Memory B cell (primary cell): ENCODE data around the gene UGT2B17.
"Not testable (repeated sequence)": the region's sequence is repeated elsewhere in the genome, so short reads cannot be mapped to it uniquely, and the experiment has no call there.

Source experiments
- ATAC-seq: fragments of 150-1000 bp; cut with Tn5 transposase; 2 replicates; pipeline ENCODE4 v1.10.0; 2021; ENCODE audit warnings: low read depth, mild to moderate bottlenecking, moderate library complexity
- DNase-seq, 2 donors: peaks; one replicate each; pipeline ENCODE4 v3.0.0; 2022; ENCODE audit warnings: low spot score in 2 of 2
- H3K27ac Mint-ChIP-seq: one replicate; pipeline ENCODE4 v1.8.0; 2022; ENCODE audit warnings: mild to moderate bottlenecking, moderate library complexity, mixed read lengths
- H3K27me3 Mint-ChIP-seq: one replicate; pipeline ENCODE4 v1.8.0; 2022; ENCODE audit warnings: mixed read lengths
- H3K36me3 Mint-ChIP-seq: one replicate; pipeline ENCODE4 v1.8.0; 2022; ENCODE audit warnings: mild to moderate bottlenecking, mixed read lengths
- H3K4me1 Mint-ChIP-seq: one replicate; pipeline ENCODE4 v1.8.0; 2022; ENCODE audit warnings: mixed read lengths
- H3K4me3 Mint-ChIP-seq: one replicate; pipeline ENCODE4 v1.8.0; 2022; ENCODE audit warnings: mild to moderate bottlenecking, moderate library complexity, mixed read lengths
- H3K9me3 Mint-ChIP-seq: one replicate; pipeline ENCODE4 v1.8.0; 2022; ENCODE audit warnings: mixed read lengths

The UGT2B17 gene

DNA sequence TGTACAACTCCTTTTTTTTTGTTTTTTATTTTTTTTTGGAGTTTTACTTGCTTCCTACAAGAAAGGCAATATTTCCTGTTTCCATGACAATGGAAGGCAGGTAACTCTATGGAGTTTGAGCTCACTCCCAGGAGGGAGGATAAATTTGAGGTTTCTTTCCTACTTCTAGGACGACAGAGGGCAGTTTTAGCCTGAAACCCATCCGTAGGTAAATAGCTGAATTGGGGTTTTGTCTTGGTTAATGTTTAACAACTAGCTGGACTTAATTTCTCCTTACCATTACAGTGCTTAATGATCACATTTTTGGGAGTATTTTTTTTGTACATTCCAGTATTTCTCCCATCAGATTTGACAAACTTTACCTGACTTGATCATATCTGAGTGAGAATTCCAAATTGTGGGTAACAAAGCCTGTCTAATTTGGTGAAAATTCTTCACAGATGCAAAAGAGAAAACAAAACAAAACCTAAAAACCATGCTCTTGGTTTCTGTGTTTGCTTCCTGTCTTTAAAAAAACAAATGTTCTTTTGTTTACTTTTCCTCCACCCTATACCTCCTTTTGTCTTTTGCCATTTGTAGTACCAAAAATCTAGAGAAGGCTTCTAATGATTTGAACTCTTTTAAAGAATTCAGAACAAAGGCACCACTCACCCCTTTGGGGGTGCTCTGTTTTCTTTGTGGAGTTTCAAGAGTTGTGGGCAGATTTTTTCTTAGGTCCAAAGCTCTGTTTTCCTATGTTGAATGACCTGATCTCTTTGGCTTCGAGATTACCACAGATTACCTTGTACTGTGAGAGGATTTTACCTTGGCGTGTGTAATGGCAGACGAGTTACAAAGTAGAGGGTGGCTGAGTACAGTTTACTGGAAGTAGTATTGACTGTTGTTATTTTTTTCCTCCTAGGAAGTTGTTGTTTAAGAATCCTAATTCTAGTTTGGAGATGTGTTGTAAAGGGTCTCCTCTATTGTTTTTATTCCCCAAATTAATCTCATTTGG is 23.0 kb downstream of the UGT2B17 start:
- DNase-seq, H3K36me3 Mint-ChIP-seq, H3K27ac Mint-ChIP-seq, H3K4me1 Mint-ChIP-seq, H3K9me3 Mint-ChIP-seq, ATAC-seq, H3K27me3 Mint-ChIP-seq, H3K4me3 Mint-ChIP-seq: not testable (repeated sequence)

DNA sequence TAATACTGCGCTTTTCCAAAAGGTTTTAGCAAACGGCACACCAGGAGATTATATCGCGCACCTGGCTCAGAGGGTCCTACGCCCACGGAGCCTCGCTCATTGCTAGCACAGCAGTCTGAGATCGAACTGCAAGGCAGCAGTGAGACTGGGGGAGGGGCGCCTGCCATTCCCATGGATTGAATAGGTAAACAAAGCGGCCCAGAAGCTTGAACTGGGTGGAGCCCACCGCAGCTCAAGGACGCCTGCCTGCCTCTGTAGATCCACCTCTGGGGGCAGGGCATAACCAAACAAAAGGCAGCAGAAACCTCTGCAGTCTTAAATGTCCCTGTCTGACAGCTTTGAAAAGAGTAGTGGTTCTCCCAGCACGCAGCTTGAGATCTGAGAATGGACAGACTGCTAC is 33.4 kb downstream of the UGT2B17 start:
- H3K4me3 Mint-ChIP-seq, DNase-seq, H3K36me3 Mint-ChIP-seq, H3K27me3 Mint-ChIP-seq, ATAC-seq, H3K27ac Mint-ChIP-seq, H3K4me1 Mint-ChIP-seq, H3K9me3 Mint-ChIP-seq: not testable (repeated sequence)

DNA sequence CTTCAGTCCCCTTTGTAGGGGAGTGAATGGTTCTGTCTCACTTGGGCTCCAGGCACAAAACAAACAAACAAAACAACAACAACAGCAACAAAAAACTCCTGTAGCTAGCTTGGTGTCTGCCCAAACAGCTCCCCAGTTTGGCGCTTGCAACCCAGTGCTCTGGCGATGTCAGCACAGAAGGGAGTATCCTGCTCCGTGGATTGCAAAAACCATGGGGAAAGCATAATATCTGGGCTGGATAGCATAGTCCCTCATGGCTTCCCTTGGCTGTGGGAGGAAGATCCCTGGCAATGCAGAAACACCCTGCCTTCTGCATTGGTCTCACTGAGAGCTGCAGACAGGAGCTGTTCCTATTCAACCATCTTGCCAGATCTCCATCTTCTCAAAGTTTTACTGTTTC is 39.7 kb downstream of the UGT2B17 start:
- DNase-seq (no peak), ATAC-seq (no peak)
- H3K27me3 Mint-ChIP-seq: no peaks in the 10 kb centered on the region
- no peak overlapping the region for H3K27ac Mint-ChIP-seq
- no peaks in the 10 kb centered on the region for H3K4me1 Mint-ChIP-seq
- peaks cover 8% of the 10 kb centered on the region for H3K9me3 Mint-ChIP-seq
- H3K4me3 Mint-ChIP-seq: no peak overlapping the region
- H3K36me3 Mint-ChIP-seq: no peaks in the 10 kb centered on the region

DNA sequence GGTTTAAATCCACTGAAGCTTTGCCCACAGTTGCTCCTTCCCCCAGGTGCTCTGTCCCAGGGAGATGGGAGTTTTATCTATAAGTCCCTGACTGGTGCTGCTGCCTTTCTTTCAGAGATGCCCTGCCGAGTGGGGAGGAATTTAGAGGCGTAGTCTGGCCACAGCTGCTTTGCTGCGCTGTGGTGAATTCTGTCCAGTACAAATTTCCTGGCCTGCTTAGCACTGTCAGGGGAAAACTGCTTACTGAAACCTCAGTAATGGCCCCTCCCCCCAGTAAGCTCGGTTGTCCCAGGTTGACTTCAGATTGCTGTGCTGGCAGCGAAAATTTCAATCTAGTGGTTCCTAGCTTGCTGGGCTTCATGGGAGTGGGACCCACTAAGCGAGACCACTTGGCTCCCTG is 40.1 kb downstream of the UGT2B17 start:
- ATAC-seq (no peak), DNase-seq (no peak)
- H3K36me3 Mint-ChIP-seq: no peaks in the 10 kb centered on the region
- no peak overlapping the region for H3K27ac Mint-ChIP-seq
- H3K4me3 Mint-ChIP-seq: no peak overlapping the region
- no peaks in the 10 kb centered on the region for H3K4me1 Mint-ChIP-seq
- H3K27me3 Mint-ChIP-seq: no peaks in the 10 kb centered on the region
- H3K9me3 Mint-ChIP-seq: peaks cover 9% of the 10 kb centered on the region

DNA sequence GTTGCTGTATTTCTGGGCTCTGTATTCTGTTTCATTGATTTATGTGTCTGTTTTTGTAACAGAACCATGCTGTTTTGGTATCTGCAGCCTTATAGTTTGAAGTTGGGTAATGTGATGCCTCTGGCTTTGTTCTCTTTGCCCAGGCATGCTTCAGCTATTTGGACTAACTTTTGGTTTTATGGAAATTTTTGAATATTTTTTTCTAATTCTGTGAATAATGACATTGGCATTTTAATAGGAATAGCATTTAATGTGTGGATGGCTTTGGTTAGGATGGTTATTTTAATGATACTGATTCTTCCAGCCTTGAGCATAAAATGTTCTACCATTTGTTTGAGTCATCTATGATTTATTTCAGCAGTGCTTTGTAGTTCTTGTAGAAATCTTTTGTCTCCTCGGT is 53.9 kb downstream of the UGT2B17 start:
- H3K27me3 Mint-ChIP-seq, H3K4me1 Mint-ChIP-seq, H3K36me3 Mint-ChIP-seq, DNase-seq, H3K27ac Mint-ChIP-seq, H3K4me3 Mint-ChIP-seq, H3K9me3 Mint-ChIP-seq, ATAC-seq: not testable (repeated sequence)

DNA sequence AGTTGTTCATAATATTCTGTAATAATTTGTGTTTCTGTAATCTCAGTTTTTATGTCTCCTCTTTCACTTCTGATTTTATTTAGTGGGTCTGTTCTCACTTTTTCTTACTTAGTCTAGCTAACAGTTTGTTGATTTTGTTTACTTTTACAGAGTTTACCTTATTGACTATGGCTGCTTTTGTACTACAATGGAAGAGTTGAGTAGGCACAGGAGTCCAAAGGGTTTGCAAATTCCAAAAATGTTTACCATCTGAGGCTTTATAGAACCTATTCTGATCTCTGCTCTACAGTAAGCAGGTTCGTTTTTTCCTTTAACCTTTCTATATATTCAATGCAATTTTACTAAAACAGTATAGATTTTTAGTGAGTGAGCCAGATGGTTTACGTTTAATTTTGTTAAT is 55.1 kb downstream of the UGT2B17 start:
- no peak for ATAC-seq
- Mint-ChIP-seq H3K27ac (no peak overlapping the region), H3K4me3 (no peak overlapping the region), H3K36me3 (no peaks in the 10 kb centered on the region), H3K9me3 (no peaks in the 10 kb centered on the region), H3K4me1 (no peaks in the 10 kb centered on the region), H3K27me3 (no peaks in the 10 kb centered on the region)
- DNase-seq: no peak

DNA sequence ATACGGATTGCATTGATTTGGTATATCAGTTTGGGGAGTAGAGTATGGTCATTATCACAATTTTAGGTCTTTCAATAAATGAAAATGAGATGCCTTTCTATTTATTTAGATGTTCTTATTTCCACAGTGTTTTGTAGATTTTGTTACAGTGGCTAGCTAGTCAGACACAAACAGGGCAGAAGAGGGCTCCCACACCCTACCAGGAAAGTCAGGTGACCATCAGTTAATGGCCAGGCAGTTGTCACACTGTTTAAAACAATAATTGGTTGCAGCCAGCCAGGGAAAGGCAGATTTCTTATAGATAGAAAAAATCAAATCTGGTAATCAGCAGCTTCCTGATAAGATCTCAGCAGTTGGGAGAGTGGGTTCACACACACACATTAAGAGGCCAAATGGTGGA is 57.2 kb downstream of the UGT2B17 start:
- no peak overlapping the region for H3K4me3 Mint-ChIP-seq
- H3K9me3 Mint-ChIP-seq: no peaks in the 10 kb centered on the region
- H3K27me3 Mint-ChIP-seq: no peaks in the 10 kb centered on the region
- H3K36me3 Mint-ChIP-seq: no peaks in the 10 kb centered on the region
- DNase-seq (no peak), ATAC-seq (no peak)
- H3K27ac Mint-ChIP-seq: no peak overlapping the region
- no peaks in the 10 kb centered on the region for H3K4me1 Mint-ChIP-seq

DNA sequence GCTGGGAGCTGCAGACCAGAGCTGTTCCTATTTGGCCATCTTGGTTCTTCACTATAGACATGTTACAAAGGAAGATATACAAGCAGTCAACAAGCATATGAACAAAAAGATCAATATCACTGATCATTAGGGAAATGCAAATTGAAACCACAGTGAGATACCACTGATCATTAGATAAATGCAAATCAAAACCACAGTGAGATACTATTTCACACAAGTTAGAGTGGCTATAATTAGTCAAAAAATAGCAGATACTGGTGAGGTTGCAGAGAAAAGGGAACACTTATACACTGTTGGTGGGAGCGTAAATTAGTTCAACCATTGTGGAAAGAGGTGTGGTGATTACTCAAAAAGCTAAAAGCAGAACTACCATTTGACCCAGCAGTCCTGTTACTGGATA is 70.7 kb downstream of the UGT2B17 start:
- not testable (repeated sequence) for H3K4me3 Mint-ChIP-seq, H3K27me3 Mint-ChIP-seq, ATAC-seq, DNase-seq, H3K36me3 Mint-ChIP-seq, H3K4me1 Mint-ChIP-seq, H3K9me3 Mint-ChIP-seq, H3K27ac Mint-ChIP-seq

DNA sequence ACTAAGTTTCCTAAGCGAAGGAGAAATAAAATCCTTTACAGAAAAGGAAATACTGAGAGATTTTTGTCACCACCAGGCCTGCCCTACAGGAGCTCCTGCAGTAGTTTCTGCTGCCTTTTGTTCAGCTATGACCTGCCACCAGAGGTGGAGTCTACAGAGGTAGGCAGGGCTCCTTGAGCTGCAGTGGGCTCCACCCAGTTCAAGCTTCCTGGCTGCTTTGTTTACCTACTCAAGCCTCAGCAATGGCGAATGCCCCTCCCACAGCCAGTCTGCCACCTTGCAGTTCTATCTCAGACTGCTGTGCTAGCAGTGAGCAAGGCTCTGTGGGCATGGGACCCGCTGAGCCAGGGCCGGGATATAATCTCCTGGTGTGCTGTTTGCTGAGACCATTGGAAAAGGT is 71.3 kb downstream of the UGT2B17 start:
- not testable (repeated sequence) for H3K4me3 Mint-ChIP-seq, H3K27ac Mint-ChIP-seq, ATAC-seq, H3K27me3 Mint-ChIP-seq, H3K4me1 Mint-ChIP-seq, H3K9me3 Mint-ChIP-seq, H3K36me3 Mint-ChIP-seq, DNase-seq

DNA sequence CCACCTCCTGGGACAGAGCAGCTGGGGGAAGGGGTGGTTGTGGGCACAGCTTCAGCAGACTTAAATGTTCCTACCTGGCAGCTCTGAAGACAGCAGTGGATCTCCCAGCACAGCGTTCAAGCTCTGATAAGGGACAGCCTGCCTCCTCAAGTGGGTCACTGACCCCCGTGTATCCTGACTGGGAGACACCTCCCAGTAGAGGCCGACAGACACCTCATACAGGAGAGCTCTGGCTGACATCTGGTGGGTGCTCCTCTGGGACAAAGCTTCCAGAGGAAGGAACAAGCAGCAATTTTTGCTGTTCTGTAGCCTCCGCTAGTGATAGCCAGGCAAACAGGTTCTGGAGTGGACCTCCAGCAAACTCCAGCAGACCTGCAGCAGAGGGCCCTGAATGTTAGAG is 72.7 kb downstream of the UGT2B17 start:
- not testable (repeated sequence) for H3K4me3 Mint-ChIP-seq, DNase-seq, H3K27me3 Mint-ChIP-seq, H3K4me1 Mint-ChIP-seq, H3K27ac Mint-ChIP-seq, ATAC-seq, H3K9me3 Mint-ChIP-seq, H3K36me3 Mint-ChIP-seq

DNA sequence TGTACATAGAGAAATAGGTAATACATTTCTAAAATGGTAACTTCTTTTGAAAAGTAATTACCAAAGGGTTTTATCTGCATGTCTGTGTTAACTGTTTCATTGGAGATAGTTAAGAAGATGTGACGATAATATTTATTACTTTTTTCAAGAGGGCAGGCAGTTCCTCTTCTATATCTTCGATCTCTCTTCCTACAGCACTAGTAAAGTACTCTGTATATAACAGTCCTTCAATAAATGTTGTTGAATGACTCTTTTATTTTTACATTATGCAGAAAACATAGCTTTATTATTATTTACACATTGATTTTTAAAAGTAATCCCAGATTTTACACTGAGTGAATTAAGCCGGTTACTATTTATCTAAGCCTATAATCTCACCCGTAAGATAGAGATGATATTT is 77.1 kb downstream of the UGT2B17 start:
- H3K27ac Mint-ChIP-seq: no peak overlapping the region
- no peaks in the 10 kb centered on the region for H3K36me3 Mint-ChIP-seq
- peaks cover 3% of the 10 kb centered on the region for H3K4me1 Mint-ChIP-seq
- ATAC-seq (no peak), DNase-seq (no peak)
- no peaks in the 10 kb centered on the region for H3K27me3 Mint-ChIP-seq
- no peak overlapping the region for H3K4me3 Mint-ChIP-seq
- no peaks in the 10 kb centered on the region for H3K9me3 Mint-ChIP-seq

DNA sequence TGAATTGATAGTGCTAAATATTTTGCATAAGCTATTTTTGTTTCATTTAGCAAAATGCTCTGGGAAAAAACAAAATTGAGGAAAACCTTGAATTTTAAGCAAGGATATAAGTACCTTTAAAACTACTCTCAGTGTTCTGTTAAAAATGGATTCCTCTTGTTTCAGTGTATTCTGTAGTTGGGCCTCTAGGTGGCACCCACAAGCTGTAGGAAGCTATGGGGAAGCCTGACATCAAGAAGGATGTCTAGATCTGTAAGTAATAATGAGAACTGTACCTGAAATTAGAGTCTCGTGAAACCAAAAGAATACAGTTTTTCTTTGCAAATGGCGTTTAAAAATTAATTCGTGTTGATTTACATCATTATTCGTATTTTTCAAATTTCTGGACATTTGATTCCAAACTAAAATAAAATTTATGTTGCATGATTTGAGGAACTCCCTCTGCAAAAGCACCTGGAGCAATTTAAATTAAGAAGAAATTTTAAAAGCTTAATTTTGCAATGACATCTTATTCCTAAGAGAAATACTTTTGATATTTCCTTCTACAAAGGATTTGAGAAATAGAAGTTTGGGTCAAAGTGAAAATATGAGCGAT is 77.6 kb downstream of the UGT2B17 start:
- DNase-seq (peak; percentile 32 to 35), ATAC-seq (peak; percentile 81)
- H3K27ac Mint-ChIP-seq: no peak overlapping the region
- H3K27me3 Mint-ChIP-seq: no peaks in the 10 kb centered on the region
- H3K4me1 Mint-ChIP-seq: peaks cover 3% of the 10 kb centered on the region
- H3K36me3 Mint-ChIP-seq: no peaks in the 10 kb centered on the region
- no peaks in the 10 kb centered on the region for H3K9me3 Mint-ChIP-seq
- no peak overlapping the region for H3K4me3 Mint-ChIP-seq

DNA sequence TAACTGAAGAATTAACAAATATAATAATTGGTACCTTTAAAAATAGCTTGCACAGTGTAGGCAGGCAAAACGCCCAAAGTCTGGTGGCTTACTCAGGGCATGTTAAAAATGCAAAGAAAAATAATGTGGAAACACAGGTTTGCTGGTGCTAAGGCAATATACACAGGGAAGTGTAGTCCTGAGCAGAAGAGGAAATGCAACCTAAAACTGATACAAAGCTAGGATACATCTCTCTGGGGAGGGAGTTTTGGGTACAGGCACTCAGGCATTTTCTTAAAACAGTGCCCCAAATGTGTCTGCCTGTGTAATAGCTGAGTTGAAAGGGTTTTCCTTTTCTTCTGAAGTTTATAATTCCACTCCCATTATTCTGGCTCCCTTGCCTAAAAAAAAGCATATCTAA is 81.4 kb downstream of the UGT2B17 start:
- no peak overlapping the region for H3K4me3 Mint-ChIP-seq
- no peaks in the 10 kb centered on the region for H3K36me3 Mint-ChIP-seq
- no peaks in the 10 kb centered on the region for H3K9me3 Mint-ChIP-seq
- H3K27ac Mint-ChIP-seq: peak overlapping the region; percentile 5
- ATAC-seq (no peak), DNase-seq (no peak)
- H3K4me1 Mint-ChIP-seq: peaks cover 3% of the 10 kb centered on the region
- H3K27me3 Mint-ChIP-seq: no peaks in the 10 kb centered on the region

DNA sequence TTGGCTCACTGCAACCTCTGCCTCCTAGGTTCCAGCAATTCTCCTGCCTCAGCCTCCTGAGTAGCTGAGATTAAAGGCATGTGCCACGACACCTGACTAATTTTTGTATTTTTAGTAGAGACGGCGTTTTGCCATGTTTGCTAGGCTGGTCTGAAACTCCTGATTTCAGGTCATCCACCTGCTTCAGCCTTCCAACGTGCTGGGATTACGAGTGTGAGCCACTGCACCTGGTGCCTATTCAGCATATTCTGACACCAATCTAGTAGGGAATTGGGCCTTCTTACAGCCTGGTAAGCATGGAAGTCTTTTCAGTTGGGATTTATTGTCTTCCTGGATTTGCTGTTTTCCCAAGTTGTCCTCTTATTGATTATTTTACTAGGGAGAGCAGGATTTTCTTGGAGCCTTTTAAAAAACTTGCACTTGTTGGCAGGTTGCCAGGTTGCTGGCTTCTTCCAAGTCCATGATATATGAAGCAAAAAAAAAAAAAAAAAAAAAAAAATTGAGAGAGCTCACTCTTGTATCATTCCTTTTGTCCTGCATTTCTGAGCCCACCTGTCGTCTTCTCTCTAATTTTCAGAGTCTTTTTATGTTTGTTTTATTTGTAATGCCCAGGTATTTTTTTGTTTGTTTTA is 85.2 kb downstream of the UGT2B17 start:
- Mint-ChIP-seq H3K36me3 (no peaks in the 10 kb centered on the region), H3K4me3 (no peak overlapping the region), H3K4me1 (peaks cover 3% of the 10 kb centered on the region), H3K27me3 (no peaks in the 10 kb centered on the region), H3K9me3 (peaks cover 2% of the 10 kb centered on the region), H3K27ac (no peak overlapping the region)
- ATAC-seq (no peak), DNase-seq (no peak)
